ENCODE data around the gene CFAP161. TPM values are rescaled to one million over a fixed set of nuclear protein-coding genes. Genes with fewer than 3 reads are reported as not detected.
A peak's percentile ranks its signal among the peaks of the same experiment; 100 is the strongest.

The CFAP161 gene
- total and polyA plus RNA-seq, 2 of the 13 experiments (the other 11 are each of a cell fraction or from before 2014, with no cell fraction given): not detected

DNA sequence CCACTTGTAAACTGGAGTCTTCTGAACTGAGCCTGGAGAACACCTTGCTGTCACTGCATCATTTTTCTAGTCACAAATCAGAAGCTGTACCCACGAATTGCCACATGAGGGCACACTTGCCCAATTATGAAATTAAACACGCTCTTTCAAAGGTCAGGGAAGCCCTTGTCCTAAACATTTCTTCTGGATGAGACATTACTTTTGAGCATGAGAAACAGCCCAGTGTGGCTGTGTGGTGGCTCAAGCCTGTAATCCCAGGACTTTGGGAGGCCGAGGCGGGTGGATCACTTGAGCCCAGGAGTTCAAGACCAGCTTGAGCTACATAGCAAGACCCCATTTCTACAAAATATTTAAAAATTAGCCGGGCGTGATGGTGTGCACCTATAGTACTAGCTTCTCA lies 27.5 kb upstream of the CFAP161 start:
- ChIA-PET CTCF (ENCODE audit: low intra/inter-chr PET ratio, low total read pairs) (interaction anchor here (3.6 kb wide), 1 partner anchor 160 kb away, joined by 47 read pairs; no protein-coding TSS in a partner anchor), POLR2A (no interaction called here)
- H3K9ac ChIP-seq (ENCODE audit: insufficient read depth, low read depth, low read length): no peak overlapping the region
- no peak overlapping the region for H3K4me2 ChIP-seq (ENCODE audit: low read depth, low read length)
- no peaks in the 10 kb centered on the region for H4K20me1 ChIP-seq (ENCODE audit: insufficient read depth, low read length)
- TF ChIP-seq, protein P1, sequence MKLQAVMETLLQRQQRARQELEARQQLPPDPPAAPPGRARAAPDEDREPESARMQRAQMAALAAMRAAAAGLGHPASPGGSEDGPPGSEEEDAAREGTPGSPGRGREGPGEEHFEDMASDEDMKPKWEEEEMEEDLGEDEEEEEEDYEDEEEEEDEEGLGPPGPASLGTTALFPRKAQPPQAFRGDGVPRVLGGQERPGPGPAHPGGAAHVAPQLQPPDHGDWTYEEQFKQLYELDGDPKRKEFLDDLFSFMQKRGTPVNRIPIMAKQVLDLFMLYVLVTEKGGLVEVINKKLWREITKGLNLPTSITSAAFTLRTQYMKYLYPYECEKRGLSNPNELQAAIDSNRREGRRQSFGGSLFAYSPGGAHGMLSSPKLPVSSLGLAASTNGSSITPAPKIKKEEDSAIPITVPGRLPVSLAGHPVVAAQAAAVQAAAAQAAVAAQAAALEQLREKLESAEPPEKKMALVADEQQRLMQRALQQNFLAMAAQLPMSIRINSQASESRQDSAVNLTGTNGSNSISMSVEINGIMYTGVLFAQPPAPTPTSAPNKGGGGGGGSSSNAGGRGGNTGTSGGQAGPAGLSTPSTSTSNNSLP (IDR thresholded peaks at IDR 0.05; ENCODE audit: low read depth, low read length): peak; percentile 48; the same call in 1 of the 2 replicates
- TF ChIP-seq STAG1 (CRISPR knock-in tag; IDR thresholded peaks at IDR 0.05): peak; percentile 69
- TF ChIP-seq NR2F6 (IDR thresholded peaks at IDR 0.05): no peak
- TF ChIP-seq NR2F6 (CRISPR knock-in tag; IDR thresholded peaks at IDR 0.05): 0 out of 2 replicates have a peak, but pooled peaks have one; percentile 13
- TF ChIP-seq, protein P2, sequence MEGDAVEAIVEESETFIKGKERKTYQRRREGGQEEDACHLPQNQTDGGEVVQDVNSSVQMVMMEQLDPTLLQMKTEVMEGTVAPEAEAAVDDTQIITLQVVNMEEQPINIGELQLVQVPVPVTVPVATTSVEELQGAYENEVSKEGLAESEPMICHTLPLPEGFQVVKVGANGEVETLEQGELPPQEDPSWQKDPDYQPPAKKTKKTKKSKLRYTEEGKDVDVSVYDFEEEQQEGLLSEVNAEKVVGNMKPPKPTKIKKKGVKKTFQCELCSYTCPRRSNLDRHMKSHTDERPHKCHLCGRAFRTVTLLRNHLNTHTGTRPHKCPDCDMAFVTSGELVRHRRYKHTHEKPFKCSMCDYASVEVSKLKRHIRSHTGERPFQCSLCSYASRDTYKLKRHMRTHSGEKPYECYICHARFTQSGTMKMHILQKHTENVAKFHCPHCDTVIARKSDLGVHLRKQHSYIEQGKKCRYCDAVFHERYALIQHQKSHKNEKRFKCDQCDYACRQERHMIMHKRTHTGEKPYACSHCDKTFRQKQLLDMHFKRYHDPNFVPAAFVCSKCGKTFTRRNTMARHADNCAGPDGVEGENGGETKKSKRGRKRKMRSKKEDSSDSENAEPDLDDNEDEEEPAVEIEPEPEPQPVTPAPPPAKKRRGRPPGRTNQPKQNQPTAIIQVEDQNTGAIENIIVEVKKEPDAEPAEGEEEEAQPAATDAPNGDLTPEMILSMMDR (CRISPR knock-in tag; IDR thresholded peaks at IDR 0.05): peak; percentile 79
- no peak for TF ChIP-seq GFI1 (CRISPR knock-in tag; IDR thresholded peaks at IDR 0.05; ENCODE audit: borderline replicate concordance)
- TF ChIP-seq STAT5B (CRISPR knock-in tag; IDR thresholded peaks at IDR 0.05): no peak
- no peak for TF ChIP-seq REPIN1 (CRISPR knock-in tag; IDR thresholded peaks at IDR 0.05; ENCODE audit: borderline replicate concordance, low read depth)
- TF ChIP-seq CEBPG (CRISPR knock-in tag; IDR thresholded peaks at IDR 0.05): 0 out of 2 replicates have a peak, but pooled peaks have one; percentile 5
- no peak for TF ChIP-seq ZNF777 (CRISPR knock-in tag; IDR thresholded peaks at IDR 0.05)
- peak; percentile 79 for TF ChIP-seq SMC3 (IDR thresholded peaks at IDR 0.05; ENCODE audit: low read length)
- TF ChIP-seq KLF6 (CRISPR knock-in tag; IDR thresholded peaks at IDR 0.05): no peak
- TF ChIP-seq SIN3B (IDR thresholded peaks at IDR 0.05; ENCODE audit: low read length): no peak
- H3K4me1 ChIP-seq (ENCODE audit: insufficient read depth, low read length): no peaks in the 10 kb centered on the region
- no peak overlapping the region for H3K4me3 ChIP-seq (replicated peaks in 1 of 3; ENCODE audit: insufficient read depth in 1 of 3, low read depth in 2 of 3, low read length in 3 of 3)
- intact Hi-C loops (cut with micrococcal nuclease; ENCODE audit: unreplicated experiment): loop anchor here (1.0 to 5.0 kb wide), 3 partner anchors 109 to 160 kb away; no protein-coding TSS in a partner anchor
- no peaks in the 10 kb centered on the region for H3K36me3 ChIP-seq (replicated peaks in 1 of 2; ENCODE audit: control insufficient read depth in 1 of 2, insufficient read depth in 2 of 2, low read length in 2 of 2)
- no peaks in the 10 kb centered on the region; a peak in 2 of 5 replicates for H3K27me3 ChIP-seq (ENCODE audit: control insufficient read depth in 1 of 2, insufficient read depth in 2 of 2, low read length in 2 of 2)
- no peak overlapping the region for H3K27ac ChIP-seq (ENCODE audit: extremely low read length, insufficient read depth, low read length)
- no peak overlapping the region for H2AFZ ChIP-seq (ENCODE audit: low read length)
- 29% methylated on average over 6 of the region's 6 CpGs for WGBS (ENCODE audit: low lambda C conversion rate)
- peak; percentile 66 for ATAC-seq
- peak; percentile 39 for DNase-seq (ENCODE audit: low spot score)
- FAIRE-seq: peak; percentile 80
- in situ Hi-C loops (cut with HindIII; ENCODE audit: extremely low pct_ligation_motif_present, low pct_unique_long_range_greater_than_20kb): loop anchor here (5.0 kb wide), 1 partner anchor 161 kb away; no protein-coding TSS in a partner anchor
- H3K9me3 ChIP-seq (ENCODE audit: low read length): no peaks in the 10 kb centered on the region
- no TSS peak for BruUV-seq (replicated peaks)
- H3K79me2 ChIP-seq (ENCODE audit: insufficient read depth, low read length): no peaks in the 10 kb centered on the region

All from HepG2 (cell line).